NCI-H2196 (cell line): Measurements from ENCODE around the gene CERT1.
A peak's percentile ranks its signal among the peaks of the same experiment; 100 is the strongest.

Experiments used
- DNase-seq: peaks from one replicate; lab custom pipeline; 2025; ENCODE audit not compliant: unreplicated experiment; lab: John Stamatoyannopoulos, UW

CERT1 gene

GRCh38 chr5:75473463-75473862 is 38.0 kb downstream of the CERT1 start:
- DNase-seq: no peak

- DNase-seq: no peak
Measured at GRCh38 chr5:75472973-75473372, 38.5 kb downstream of the CERT1 start.

- no peak for DNase-seq
Measured at GRCh38 chr5:75471193-75471592, 40.2 kb downstream of the CERT1 start.

- DNase-seq: no peak
Measured at GRCh38 chr5:75469017-75469416, 42.4 kb downstream of the CERT1 start.

- DNase-seq: no peak
Measured at GRCh38 chr5:75468593-75468992, 42.8 kb downstream of the CERT1 start.

GRCh38 chr5:75466006-75466716 is 45.3 kb downstream of the CERT1 start:
- DNase-seq: no peak

GRCh38 chr5:75465480-75465879 is 45.9 kb downstream of the CERT1 start:
- DNase-seq: peak; percentile 1

GRCh38 chr5:75463726-75464125 is 47.7 kb downstream of the CERT1 start:
- peak; percentile 8 for DNase-seq

GRCh38 chr5:75461679-75462078 is 49.8 kb downstream of the CERT1 start:
- no peak for DNase-seq

- no peak for DNase-seq
Measured at GRCh38 chr5:75460942-75461610, 50.4 kb downstream of the CERT1 start.

- DNase-seq: no peak
Measured at GRCh38 chr5:75460532-75460931, 50.9 kb downstream of the CERT1 start.

- DNase-seq: no peak
Measured at GRCh38 chr5:75457691-75458090, 53.7 kb downstream of the CERT1 start.

GRCh38 chr5:75457161-75457560 is 54.3 kb downstream of the CERT1 start:
- DNase-seq: no peak

- DNase-seq: no peak
Measured at GRCh38 chr5:75450069-75450468, 61.4 kb downstream of the CERT1 start.

GRCh38 chr5:75446068-75446467 is 65.4 kb downstream of the CERT1 start:
- no peak for DNase-seq

- no peak for DNase-seq
Measured at GRCh38 chr5:75441560-75441959, 69.9 kb downstream of the CERT1 start.

- DNase-seq: no peak
Measured at GRCh38 chr5:75439276-75439675, 72.2 kb downstream of the CERT1 start.

- DNase-seq: no peak
Measured at GRCh38 chr5:75438722-75439121, 72.7 kb downstream of the CERT1 start.

GRCh38 chr5:75435096-75435495 is 76.3 kb downstream of the CERT1 start:
- DNase-seq: no peak

- DNase-seq: no peak
Measured at GRCh38 chr5:75433814-75434506, 77.5 kb downstream of the CERT1 start.

- no peak for DNase-seq
Measured at GRCh38 chr5:75414241-75414640, 97.2 kb downstream of the CERT1 start.
